WI38 (cell line): ENCODE results near the gene GPC5.

Source experiments
- H3K4me3 ChIP-seq: 2 replicates; pipeline ENCODE4 v1.5.1; 2011; ENCODE audit warnings: low read depth, mild to moderate bottlenecking, control low read depth, low read length
- CTCF ChIP-seq: IDR thresholded peaks from 2 replicates; pipeline ENCODE4 v1.5.1; 2012; ENCODE audit warnings: low read depth, mild to moderate bottlenecking, control low read depth, low read length

GPC5 gene

DNA sequence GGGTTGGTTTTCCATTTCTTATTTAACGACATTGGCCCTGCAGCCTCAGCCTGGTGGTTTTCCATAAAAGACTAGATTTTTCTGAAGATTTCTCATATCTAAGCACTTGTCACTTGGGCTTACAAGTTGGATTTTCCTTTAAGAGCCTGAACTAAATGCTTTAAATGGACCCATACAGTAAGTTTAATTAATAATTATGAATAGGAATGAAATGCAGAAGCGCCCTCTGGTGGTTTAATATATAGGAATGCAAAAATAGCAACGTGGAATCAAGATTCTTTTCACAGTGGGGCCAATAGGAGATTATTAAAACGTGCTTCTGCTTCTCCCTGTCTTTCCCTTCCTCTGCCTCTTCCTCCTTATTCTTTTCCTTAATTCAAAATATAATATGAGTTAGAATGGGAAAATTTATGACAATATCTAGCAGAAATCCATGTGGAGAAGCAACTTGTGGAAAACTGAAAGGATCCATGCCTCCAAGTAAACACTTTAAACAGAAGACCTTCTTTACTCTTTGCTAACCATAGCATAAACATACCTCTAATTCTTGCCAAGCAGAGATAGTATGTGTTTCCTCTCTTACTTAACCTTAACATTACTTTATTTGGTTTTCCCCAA is 324.0 kb downstream of the GPC5 start:
- no peak overlapping the region for H3K4me3 ChIP-seq
- TF ChIP-seq CTCF, result no peak

DNA sequence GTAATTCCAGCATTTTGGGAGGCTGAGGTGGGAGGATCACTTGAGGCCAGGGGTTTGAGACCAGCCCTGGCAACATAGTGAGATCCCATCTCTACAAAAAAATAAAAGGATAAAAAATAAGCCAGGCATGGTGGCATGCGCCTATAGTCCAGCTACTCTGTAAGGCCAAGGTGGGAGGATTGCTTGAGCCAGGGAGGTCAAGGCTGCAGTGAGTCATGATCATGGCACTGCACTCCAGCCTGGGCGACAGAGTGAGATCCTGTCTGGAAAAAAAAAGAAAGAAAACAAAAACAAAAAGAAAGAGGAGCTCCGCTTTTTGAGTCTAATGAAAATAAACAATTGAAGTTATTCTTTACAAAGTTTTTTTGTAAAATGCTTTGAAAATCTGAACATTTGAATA is 326.2 kb downstream of the GPC5 start:
- no peak overlapping the region for H3K4me3 ChIP-seq
- no peak for TF ChIP-seq CTCF

- H3K4me3 ChIP-seq, result no peak overlapping the region
These were observed 327.2 kb downstream of the GPC5 start for GRCh38 chr13:91725646-91726045.

DNA sequence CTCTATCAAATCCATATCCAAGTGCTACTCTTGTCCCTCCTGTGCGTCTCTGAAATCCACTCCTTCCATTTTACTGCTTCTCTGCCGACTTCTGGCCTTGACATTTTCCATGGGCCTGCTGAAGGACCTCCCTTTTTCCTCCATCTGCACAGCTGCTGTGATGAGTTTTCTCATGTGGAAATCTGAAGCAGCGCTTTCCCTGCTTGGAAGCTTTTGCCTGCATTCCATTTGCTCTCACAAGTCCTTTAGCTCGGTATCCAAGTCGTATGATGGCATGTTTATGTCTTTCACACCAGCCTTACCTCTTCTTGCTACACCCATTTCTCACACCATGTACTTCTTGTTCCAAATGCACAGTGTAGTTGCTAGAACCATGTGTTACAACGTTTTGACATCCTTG is 328.2 kb downstream of the GPC5 start:
- TF ChIP-seq CTCF, result no peak

More at GRCh38 chr13:91725646-91726045, 327.2 kb downstream of the GPC5 start:
- TF ChIP-seq CTCF, result no peak

DNA sequence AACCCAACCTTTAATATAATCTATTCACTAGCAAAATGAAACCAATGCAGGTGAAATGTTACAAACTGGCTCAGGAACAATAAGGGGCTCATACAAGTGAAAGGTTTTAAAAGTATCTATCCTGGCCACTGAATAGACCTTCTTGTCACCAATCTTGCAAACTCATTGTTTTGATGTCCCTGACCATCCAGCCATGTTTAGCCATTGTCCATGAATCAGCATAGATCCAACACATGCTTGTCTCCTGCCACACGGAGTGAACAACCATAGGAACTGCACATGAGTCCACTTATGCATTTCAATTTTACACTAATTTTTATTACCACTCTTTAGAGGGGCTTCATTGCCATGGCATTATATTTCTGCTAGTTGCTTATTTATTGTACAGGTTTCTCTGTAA is 331.4 kb downstream of the GPC5 start:
- TF ChIP-seq CTCF, result no peak
- H3K4me3 ChIP-seq, result no peak overlapping the region

More for the DNA sequence above, 328.2 kb downstream of the GPC5 start:
- H3K4me3 ChIP-seq, result no peak overlapping the region

DNA sequence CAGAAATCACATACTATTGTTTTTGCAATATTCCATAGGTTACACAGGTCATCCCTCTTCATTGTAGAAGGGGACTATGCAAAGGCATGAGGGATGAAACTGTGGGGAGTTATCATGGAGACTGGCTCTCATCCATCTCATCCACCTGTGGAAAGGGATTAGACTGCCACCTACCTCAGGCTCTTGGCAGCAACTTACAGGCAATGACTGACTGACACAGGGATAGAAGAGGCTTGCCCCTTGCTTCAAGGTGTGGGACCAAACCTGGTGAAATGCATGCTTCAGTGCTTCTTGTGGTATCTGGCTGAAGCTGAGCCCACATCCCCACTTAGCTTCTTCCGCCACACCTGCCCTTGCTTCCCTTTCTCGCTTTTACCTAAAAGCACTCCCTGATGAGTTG is 341.3 kb downstream of the GPC5 start:
- TF ChIP-seq CTCF, result no peak
- no peak overlapping the region for H3K4me3 ChIP-seq

- H3K4me3 ChIP-seq, result no peak overlapping the region
- TF ChIP-seq CTCF, result no peak
These were observed 342.3 kb downstream of the GPC5 start for GRCh38 chr13:91740756-91741155.
